Activated CD8-positive, alpha-beta memory T cell treated with anti-CD3 and anti-CD28 coated beads, Interleukin-2, amount 50 U/mL, for 24 hours (primary cell): Measurements from ENCODE around the gene NAT8L.
"Not testable (repeated sequence)": the region's sequence is repeated elsewhere in the genome, so short reads cannot be mapped to it uniquely, and the experiment has no call there.

ENCODE experiments used
- DNase-seq: peaks from one replicate; pipeline ENCODE4 v3.0.0-alpha.2; 2020; ENCODE audit errors: extremely low read depth

NAT8L gene, protein sequence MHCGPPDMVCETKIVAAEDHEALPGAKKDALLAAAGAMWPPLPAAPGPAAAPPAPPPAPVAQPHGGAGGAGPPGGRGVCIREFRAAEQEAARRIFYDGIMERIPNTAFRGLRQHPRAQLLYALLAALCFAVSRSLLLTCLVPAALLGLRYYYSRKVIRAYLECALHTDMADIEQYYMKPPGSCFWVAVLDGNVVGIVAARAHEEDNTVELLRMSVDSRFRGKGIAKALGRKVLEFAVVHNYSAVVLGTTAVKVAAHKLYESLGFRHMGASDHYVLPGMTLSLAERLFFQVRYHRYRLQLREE

DNA sequence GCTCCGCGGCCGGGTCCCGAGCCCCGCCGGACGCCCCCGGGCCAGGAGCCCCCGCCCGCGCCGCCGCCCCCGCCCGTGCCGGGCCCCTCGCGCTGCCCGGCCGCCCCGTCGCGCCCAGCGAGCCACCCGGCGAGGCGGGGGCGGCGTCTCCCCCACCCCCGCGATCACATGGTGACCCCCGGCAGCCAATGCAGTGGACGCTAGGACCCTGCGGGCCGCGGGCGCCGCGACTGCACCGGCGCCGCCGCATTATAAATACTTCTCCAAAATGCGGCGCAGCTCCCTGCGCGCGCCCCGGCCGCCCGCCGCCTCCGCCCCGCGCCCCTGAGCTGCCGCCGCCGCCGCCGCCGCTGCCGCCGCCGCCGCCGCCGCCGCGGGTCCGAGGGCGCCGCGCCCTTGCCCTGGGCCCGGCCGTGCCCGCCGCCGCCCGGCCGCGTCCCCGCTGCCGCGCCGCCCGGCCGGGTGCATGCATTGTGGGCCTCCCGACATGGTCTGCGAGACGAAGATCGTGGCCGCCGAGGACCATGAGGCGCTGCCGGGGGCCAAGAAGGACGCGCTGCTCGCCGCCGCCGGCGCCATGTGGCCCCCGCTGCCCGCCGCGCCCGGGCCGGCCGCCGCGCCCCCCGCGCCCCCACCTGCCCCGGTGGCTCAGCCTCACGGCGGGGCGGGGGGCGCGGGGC is at the start of gene NAT8L:
Gene NAT8L (plus strand): TSS at position 282 of the 680 bp plus-strand sequence. CDS start 185 bp downstream, at position 467.
- DNase-seq = no peak

DNA sequence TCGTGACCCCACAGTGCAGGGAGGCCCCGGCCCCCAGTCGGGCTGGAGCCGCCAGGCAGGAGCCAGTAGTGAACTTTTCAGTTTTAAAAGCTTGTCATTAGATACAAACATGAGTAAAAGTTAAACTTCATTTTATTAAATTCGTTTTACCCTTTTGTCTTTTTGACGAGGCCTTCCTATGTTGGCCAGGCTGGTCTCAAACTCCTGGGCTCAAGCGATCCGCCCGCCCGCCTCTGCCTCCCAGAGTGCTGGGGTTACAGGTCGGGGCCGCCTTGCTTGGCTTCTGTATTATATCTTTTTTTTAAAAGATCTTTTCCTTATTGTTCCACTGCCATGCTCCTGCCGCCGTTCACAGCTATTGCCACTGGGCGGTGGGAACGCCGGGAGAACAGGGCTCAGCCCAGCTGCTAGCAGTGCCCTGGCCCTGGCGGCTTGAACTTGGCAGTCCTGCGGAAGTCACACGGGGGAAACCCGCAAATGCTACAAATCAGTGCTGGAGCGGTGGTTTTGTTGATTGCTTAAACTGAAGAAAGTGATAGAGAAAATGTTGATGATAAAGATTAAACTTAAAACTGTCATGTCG is 49.4 kb upstream of the NAT8L start:
- no peak for DNase-seq

DNA sequence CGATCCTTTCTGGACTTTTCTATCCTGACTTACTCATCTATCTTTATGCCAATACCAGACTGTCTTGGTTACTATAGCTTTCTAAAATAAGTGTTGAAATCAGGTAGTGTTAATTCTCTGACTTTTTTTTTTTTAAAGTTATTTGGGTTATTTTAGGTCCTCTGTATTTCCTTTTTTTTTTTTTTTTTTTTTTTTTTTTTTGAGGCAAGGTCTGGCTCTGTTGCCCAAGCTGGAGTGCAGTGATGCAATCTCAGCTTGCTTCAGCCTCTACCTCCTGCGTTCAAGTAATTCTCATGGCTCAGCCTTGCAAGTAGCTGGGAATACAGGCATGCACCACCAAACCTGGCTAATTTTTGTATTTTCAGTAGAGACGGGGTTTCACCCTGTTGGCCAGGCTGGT is 47.5 kb upstream of the NAT8L start:
- DNase-seq = no peak

DNA sequence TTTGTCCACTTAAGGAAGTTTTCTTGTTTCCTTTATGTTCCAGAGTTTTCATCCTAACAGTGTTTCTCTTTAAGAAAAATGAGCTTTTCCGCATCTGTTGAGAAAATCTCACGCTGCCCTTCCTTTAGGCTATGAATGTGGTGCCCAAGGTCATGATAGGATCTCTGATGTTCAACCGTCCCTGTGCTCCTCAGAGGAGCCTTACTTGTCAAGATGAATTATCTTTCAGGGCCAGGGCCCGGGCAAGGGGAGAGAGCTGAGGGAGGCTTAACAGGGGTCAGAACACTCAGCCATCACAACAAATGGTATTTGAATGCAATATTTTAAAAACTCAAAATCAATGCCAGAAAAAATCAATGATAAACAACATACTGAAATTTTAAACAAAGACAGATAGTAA is 44.1 kb upstream of the NAT8L start:
- DNase-seq = no peak

DNA sequence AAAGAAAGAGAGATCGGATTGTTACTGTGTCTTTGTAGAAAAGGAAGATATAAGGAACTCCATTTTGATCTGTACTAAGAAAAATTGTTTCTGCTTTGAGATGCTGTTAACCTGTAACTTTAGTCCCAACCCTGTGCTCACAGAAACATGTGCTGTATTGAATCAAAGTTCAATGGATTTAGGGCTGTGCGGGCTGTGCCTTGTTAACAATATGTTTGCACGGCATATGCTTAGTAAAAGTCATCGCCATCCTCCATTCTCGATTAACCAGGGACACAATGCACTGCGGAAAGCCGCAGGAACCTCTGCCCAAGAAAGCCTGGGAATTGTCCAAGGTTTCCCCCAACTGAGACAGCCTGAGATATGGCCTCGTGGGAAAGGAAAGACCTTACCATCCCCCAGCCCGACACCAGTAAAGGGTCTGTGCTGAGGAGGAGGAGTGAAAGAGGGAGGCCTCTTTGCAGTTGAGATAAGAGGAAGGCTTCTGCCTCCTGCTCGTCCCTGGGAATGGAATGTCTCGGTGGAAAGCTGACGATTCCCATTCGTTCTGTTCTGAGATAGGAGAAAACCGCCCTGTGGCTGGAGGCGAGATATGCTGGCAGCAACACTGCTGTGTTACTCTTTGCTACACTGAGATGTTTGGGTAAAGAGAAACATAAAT is 37.6 kb upstream of the NAT8L start:
- not testable (repeated sequence) for DNase-seq

DNA sequence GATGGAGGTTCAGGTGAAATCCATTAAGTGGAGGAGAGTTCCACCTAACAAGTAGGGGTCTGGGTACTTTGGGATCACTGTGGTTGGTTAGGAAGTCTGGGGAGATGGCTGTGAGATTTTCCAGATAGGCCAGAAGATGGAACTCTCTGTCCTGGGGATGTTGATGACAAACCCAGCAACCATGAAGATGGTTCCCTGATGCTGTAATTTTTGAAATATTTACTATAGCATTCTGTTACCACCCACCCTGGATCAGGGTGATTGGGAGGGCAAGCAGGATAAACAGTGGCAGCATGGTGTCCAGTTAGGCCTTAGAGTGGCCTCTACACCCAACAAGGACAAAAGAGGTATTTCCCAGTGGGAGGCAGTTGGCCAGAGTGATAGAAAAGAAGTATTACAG is 34.4 kb upstream of the NAT8L start:
- no peak for DNase-seq

DNA sequence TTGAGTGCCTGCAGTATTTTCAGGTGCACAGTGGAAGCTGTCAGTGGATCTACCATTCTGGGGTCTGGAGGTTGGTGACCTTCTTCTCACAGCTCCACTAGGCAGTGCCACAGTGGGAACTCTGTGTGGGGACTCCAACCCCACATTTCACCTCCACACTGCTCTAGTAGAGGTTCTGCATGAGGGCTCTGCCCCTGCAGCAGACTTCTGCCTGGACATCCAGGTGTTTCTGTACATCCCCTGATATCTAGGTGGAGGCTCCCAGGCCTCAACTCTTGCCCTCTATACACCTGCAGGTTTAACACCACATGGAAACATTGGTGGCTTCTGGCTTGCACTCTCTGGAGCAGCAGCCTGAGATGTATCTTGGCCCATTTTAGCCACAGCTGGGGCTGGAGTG is 33.3 kb upstream of the NAT8L start:
- DNase-seq = no peak

DNA sequence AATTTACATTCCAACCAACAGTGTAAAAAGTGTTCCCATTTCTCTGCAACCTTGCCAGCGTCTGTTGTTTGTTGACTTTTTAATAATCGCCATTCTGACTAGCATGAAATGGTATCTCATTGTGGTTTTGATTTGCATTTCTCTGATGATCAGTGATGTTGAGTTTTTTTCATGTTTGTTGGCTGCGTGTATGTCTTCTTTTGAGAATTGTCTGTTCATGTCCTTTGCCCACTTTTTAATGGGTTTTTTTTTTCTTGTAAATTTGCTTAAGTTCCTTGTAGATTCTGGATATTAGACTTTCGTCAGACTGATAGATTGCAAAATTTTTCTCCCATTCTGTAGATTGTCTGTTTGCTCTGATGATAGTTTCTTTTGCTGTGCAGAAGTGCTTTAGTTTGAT is 32.0 kb upstream of the NAT8L start:
- not testable (repeated sequence) for DNase-seq

DNA sequence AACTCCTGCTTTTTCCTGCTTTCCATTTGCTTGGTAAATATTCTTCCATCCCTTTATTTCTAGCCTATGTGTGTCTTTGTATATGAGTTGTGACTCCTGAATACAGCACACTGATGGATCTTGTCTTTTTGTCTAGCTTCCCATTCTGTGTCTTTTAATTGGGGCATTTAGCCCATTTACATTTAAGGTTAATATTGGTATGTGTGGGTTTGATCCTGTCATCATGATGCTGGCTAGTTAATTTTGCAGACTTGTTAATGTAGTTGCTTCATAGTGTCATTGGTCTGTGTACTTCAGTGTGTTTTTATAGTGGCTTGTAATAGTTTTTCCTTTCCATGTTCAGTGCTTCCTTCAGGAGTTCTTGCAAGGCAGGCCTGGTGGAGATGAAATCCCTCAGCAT is 28.0 kb upstream of the NAT8L start:
- not testable (repeated sequence) for DNase-seq

DNA sequence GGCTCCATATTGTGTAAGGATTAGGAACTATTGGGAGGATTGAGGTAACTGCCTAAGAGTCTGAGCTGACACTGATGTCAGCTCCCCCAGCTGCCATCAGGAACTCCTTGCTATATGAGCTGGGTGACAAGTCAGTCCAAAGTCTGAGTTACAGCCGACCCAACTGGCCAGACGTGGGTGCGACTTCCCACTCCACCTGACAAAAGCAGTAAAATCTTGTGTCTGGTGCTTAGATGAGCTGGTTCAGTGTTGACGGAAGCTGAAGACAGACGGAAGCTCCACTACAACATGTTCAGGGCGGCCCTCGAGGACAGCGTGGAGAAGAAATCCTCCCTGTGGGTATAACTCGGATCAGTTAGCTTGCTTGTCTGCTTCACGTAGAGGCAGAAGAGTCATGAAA is 22.8 kb upstream of the NAT8L start:
- DNase-seq = no peak

DNA sequence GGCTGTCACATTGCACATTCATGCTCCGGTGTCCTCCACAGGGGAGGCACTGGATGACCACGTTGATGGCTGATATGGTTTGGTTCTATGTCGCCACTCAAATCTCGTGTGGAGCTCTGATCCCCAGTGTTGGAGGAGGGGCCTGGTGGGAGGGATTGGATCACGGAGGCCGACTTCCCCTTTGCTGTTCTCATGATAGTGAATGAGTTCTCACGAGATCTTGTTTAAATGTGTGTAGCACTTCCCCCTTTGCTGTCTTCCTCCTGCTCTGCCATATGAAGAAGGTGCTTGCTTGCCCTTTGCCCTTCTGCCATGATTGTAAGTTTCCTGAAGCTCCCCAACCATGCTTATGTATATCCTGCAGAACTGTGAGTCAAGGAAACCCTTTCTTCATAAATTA is 22.3 kb upstream of the NAT8L start:
- DNase-seq = no peak

DNA sequence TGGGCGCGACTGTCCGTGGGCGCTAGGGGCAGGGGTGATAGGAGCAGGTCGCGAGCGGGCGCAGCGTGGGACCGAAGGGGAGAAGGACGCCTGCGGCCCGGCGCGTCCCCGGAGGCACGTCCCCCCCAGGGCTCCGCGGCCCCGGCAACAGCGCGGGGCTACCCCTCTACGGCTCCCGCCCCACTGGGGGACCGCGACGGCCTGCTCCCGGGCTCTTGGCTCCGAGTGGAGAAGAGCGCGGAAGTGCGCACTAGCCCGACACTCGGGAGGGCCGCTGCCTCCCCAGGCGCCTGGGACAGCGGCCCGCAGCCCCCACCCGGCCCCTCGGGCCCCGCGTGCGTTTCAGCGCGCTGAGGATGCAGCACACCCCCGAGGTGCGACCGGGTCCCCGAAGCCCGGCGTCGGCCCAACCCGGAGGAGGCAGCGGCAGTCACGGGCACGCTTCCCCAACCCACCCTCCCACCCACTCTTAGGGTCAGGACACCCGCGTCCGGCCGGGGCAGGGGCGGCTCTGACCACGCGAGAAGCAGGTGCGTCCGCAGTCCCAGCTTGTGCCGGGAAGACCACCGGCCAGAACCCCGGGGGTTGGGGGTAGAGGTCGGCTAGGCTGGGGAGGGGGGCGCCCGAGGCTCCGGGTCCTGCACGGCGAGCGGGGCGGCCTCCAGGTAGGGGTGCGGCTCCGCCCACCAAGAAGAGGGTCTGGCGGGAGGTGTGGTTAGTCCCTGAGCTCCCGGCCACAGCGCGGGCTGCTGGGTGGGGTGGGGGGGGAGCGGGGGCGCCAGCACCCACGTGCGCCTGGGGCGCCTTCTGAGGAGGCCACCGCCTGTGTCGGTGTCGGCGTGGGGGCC is 18.5 kb upstream of the NAT8L start:
- no peak for DNase-seq

DNA sequence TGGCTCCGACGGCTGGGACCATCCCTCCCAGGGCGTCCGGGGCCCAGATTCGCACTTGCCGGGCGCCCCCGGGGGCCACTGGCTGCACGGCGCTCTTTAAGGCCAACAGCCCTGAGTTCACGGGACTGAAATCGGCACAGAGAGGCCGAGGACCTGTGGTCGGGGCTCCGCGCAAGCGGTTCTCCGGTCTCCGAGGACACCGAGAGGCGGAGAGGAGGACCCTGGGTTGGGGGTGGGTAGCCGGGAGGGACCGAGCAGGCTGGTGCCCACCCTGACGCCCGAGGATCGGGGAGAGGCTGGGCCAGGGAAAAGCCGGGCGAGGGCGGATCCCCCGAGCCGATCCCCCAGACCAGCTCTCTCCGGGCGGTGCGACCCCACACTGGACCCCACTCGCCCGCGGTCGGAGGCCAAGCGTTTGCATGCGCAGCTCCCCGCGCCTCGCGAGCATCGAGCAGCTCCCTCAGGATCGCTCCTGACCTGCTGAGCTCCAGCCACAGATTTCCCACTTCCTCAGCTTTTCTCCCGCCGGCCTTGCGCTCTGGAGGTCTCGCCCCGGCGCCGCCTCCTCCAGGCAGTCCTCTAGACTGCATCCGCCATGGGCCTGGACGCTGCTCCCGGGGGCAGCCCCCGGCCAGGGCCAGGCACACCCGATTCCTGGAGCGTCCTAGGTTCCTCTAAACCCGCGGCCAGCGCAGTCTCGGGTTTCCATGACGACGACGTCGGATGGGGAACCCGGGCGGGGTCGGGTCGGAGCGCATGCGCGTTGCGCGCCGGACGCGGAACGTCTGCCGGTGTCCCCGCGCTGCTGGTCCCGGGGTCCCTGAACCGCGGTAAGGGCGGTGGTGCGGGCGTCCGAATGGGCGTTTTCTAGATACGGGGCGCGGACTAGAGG is 17.6 kb upstream of the NAT8L start:
- DNase-seq = peak; percentile 63

DNA sequence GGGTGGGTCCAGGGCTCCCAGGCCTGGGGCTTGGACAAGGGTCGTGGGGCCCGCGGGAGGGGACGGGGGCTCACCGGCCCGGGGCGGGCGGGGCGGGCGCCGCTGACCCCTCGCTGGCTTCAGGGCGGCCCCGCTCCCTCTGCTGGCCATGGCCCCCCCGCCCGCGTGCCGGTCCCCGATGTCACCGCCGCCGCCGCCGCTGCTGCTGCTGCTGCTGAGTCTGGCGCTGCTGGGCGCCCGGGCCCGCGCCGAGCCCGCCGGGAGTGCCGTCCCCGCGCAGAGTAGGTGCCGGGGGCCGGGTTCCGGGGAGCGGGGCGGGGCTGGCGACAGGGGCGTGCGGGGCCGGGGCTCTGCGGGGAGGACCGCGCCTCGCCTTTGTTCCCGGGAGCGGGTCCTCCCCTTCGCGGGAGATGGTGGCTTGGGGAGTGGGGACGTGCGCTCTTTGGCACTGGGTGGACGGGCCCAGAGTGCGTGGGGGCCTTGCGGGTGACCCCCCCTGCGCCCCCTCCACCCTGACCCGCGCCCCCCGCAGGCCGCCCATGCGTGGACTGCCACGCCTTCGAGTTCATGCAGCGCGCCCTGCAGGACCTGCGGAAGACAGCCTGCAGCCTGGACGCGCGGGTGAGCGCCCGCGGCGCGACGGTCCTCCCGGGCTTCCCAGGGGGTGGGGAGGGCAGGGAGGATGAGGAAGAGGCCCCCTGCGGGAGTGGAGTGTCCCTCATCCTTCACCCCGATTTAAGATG is 16.8 kb upstream of the NAT8L start:
- no peak for DNase-seq

DNA sequence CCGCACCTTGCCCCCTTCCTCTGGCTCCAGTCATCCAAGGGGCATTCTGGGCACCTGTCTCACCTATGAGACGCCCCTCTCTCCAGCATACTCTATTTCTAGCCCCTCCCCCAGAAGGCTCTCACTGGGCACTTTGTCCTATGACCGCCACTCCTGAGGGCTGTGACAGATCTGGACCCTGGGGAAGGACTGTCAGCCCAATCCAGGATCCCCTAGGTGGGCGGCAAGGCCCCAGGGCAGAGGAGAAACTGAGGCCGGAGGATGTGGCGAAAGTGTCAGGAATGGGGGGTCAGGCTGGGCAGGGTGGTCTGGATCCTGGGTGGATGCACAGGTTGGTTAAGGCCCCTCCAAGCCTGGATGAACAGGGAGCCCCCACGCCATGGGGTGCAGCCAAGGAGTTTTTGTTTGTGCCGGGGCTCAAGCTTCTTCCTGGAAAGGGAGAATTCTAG is 16.2 kb upstream of the NAT8L start:
- no peak for DNase-seq

DNA sequence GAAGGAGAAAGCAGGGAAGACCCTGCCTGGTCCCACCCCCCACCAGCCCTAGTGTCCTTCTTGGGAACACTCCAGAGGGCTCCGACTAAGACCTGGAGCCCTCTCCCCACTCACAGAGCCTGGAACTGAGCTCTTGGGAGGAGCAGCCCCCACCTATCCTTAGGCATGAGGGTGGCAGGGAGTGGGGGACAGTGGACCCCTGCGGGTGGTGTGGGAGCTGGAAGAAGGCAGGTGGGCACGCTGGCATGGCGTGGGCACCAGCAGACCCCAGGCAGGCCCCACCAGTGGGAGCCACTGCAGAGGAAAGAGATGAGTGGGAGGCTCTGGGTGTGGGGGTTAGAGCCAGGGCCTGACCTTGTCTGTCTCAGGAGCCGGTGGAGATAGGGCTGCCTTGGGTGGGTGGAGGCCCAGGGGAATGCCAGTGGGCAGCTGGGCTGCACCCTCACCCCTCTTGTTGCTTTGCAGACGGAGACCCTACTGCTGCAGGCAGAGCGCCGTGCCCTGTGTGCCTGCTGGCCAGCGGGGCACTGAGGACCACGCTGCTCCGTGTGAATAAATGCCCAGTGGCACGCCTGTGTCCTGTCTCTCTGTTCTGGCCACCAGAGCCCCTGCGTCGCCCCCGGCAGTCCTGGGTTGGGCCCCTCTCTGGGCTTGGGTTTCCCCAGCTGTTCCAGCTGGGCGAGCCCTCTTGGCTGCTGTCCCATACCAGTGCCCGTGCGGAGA is 15.6 kb upstream of the NAT8L start:
- no peak for DNase-seq

DNA sequence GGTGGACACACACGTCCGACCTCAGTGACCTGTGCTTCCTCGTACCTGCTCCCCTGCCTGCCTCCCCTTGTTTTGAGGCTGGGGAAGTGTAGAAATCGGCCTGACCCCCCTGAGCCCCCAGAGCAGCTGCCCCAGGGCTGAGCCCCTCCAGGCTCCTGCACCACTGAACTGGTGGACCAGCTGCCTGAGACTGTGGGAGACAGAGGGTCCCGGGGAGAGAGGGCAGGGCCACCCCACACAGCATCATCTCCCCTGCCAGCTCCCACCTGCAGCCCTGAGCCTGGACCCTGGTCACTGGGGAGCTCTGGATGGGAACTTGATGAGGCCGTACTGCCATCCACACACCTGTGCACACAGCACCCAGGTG is 15.0 kb upstream of the NAT8L start:
- no peak for DNase-seq

DNA sequence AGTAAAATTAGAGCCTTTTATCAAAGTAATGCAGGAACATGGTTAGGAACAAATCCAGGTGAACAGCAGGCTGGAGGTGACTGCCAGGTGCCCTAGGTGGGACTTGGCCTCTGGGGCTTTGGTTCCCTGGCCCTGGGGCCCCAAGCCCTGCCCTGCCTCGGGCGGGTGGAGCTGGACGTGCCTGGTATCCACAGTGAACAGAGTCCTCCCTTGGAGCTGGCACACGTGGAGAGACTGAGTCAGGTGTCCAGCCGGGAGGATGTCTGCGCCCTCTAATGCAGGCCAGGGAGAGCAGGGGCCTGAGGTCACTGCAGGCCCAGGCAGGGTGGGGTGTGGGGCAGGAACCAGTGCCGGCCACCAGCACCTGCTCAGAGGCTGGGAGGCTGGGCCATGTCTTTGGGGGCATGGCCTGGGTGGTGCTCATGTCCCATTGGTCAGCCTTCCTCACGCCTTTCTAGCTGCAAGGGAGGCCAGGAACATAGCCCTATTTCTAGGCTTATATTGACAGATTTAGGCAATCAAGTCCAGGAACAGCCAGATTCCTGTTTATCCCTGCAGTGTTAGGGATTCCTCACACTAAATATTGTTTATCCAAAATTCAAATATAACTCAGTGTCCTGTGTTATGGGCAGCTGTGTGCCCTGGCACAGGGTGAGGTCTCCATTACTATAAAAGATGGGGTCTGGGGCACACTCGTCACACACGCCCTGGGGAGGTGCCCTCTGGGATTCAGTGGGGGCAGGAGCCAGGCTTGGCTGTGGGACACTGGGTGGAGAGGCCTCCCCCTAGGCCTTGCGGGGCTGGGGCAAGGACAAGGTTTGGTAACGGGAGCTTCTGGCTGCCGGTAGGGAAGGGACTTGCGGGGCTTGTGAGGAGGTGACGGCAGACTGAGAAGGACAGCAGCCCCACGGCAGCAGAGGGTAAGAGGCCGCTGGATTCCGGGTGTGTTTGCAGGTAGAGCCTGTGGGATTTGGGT is 14.3 kb upstream of the NAT8L start:
- no peak for DNase-seq
